Thyroid gland (tissue), 4 donors: Measurements from ENCODE around the gene TMEM221. TPM values are rescaled to one million over a fixed set of nuclear protein-coding genes. Genes with fewer than 3 reads are reported as not detected.

Source experiments
- DNase-seq, 2 donors: peaks; one replicate each; pipeline ENCODE4 v3.0.0-alpha.2; 2019
- H3K27ac ChIP-seq, 3 donors: fragments of 200-600 bp; sonication (generic); 1 replicate in 2 of 3; 2 replicates in 1 of 3; pipeline ENCODE4 v1.5.1; 2016 to 2019; ENCODE audit warnings: mild to moderate bottlenecking in 1 of 3, moderate library complexity in 1 of 3
- H3K27me3 ChIP-seq: fragments of 200-600 bp; sonication (generic); one replicate; pipeline ENCODE4 v1.5.1; 2019
- H3K36me3 ChIP-seq, 2 donors: fragments of 200-600 bp; sonication (generic); one replicate each; pipeline ENCODE4 v1.5.1; 2016 to 2019
- H3K4me1 ChIP-seq, 2 donors: fragments of 200-600 bp; sonication (generic); one replicate each; pipeline ENCODE4 v1.5.1; 2017 to 2019
- H3K4me3 ChIP-seq, 3 donors: fragments of 200-600 bp; sonication (generic); replicated peaks in 1 of 3; 1 replicate in 2 of 3; 2 replicates in 1 of 3; pipeline ENCODE4 v1.5.1; 2016; ENCODE audit warnings: mild to moderate bottlenecking in 1 of 3
- H3K9me3 ChIP-seq: fragments of 200-600 bp; sonication (generic); one replicate; pipeline ENCODE4 v1.5.1; 2017
- CTCF ChIP-seq, 6 experiments: fragments of 200-600 bp in 3 of 6; fragments of 450-650 bp in 3 of 6; sonication (generic) in 3 of 6; IDR thresholded peaks; one replicate each; pipeline ENCODE4 v1.5.1; 2016 to 2019; ENCODE audit warnings: antibody characterized with exemption in 6 of 6, mild to moderate bottlenecking in 2 of 6, inconsistent platforms in 1 of 6, moderate library complexity in 1 of 6
- POLR2A ChIP-seq, 2 donors: fragments of 450-650 bp; IDR thresholded peaks; one replicate each; pipeline ENCODE4 v1.6.1; 2017; ENCODE audit warnings: antibody characterized with exemption in 2 of 2, mild to moderate bottlenecking in 2 of 2, moderate library complexity in 1 of 2
- WGBS, 2 donors: methylation state at CpG; one replicate each; pipeline ENCODE4 v1.1.5; 2017; 5-methylcytosine and 5-hydroxymethylcytosine counted together
- intact Hi-C: fragments of 100-400 bp; cut with DNase I; formaldehyde crosslinking; loops from one replicate; pipeline ENCODE4 v1.15.1; 2023
- total RNA-seq, 4 donors: library from RNA; depleted of rRNA; stranded (reverse); fragments of >200 nt; gene quantifications; one replicate each; pipeline ENCODE4 v1.2.3, GENCODE V29; 2016

Gene TMEM221
- total RNA-seq, 4 donors from 2014 or later, result 0.56 TPM; not detected in 3

- WGBS, 2 donors, result 81 to 83% methylated on average over 16 to 17 of the region's 18 CpGs
- Histone ChIP-seq H3K36me3 (no peaks in the 10 kb centered on the region), H3K27ac (no peak overlapping the region), H3K4me1 (peaks cover 0 to 3% of the 10 kb centered on the region in 2 donors), H3K27me3 (no peaks in the 10 kb centered on the region), H3K4me3 (no peak overlapping the region), H3K9me3 (no peaks in the 10 kb centered on the region)
- TF ChIP-seq POLR2A (IDR thresholded peaks at IDR 0.05) (no peak), CTCF (IDR thresholded peaks at IDR 0.05) (no peak)
- intact Hi-C loops, result no loop called here
- no peak for DNase-seq
Measured at GRCh38 chr19:17487284-17488121, 39.0 kb upstream of the TMEM221 start.

GRCh38 chr19:17486545-17487240 is 38.2 kb upstream of the TMEM221 start:
- H3K27ac ChIP-seq, result no peak overlapping the region
- intact Hi-C loops, result no loop called here
- 96 to 97% methylated on average over 14 to 40 of the region's 58 CpGs for whole genome bisulfite sequencing, 2 donors
- no peaks in the 10 kb centered on the region for H3K27me3 ChIP-seq
- H3K4me3 ChIP-seq, result no peak overlapping the region
- H3K4me1 ChIP-seq, result peaks cover 0 to 3% of the 10 kb centered on the region in 2 donors
- H3K36me3 ChIP-seq, result no peaks in the 10 kb centered on the region
- H3K9me3 ChIP-seq, result no peaks in the 10 kb centered on the region
- TF ChIP-seq CTCF (IDR thresholded peaks at IDR 0.05), result no peak
- no peak for TF ChIP-seq POLR2A (IDR thresholded peaks at IDR 0.05)
- DNase-seq, result no peak

- Histone ChIP-seq H3K27me3 (no peaks in the 10 kb centered on the region), H3K4me1 (peaks cover 0 to 3% of the 10 kb centered on the region in 2 donors), H3K9me3 (no peaks in the 10 kb centered on the region), H3K27ac (no peak overlapping the region), H3K36me3 (no peaks in the 10 kb centered on the region), H3K4me3 (no peak overlapping the region)
- no peak for DNase-seq
- intact Hi-C loops, result no loop called here
- TF ChIP-seq CTCF (IDR thresholded peaks at IDR 0.05) (no peak), POLR2A (IDR thresholded peaks at IDR 0.05) (no peak)
- 87 to 94% methylated on average over 6 of the region's 6 CpGs for WGBS, 2 donors
Measured at GRCh38 chr19:17484520-17485185, 36.2 kb upstream of the TMEM221 start.

GRCh38 chr19:17483605-17484002 is 35.1 kb upstream of the TMEM221 start:
- H3K27ac ChIP-seq, result no peak overlapping the region
- 95% methylated on average over 10 of the region's 10 CpGs for WGBS, 2 donors
- no peaks in the 10 kb centered on the region for H3K27me3 ChIP-seq
- H3K4me3 ChIP-seq, result no peak overlapping the region
- intact Hi-C loops, result no loop called here
- H3K9me3 ChIP-seq, result no peaks in the 10 kb centered on the region
- H3K4me1 ChIP-seq, result no peaks in the 10 kb centered on the region
- DNase-seq, result no peak
- no peaks in the 10 kb centered on the region for H3K36me3 ChIP-seq
- no peak for TF ChIP-seq CTCF (IDR thresholded peaks at IDR 0.05)
- no peak for TF ChIP-seq POLR2A (IDR thresholded peaks at IDR 0.05)
